Inflammatory macrophage (primary cell): Measurements from ENCODE around the gene F8A2.
"Not testable (repeated sequence)": the region's sequence is repeated elsewhere in the genome, so short reads cannot be mapped to it uniquely, and the experiment has no call there.

Experiments used
- DNase-seq, 2 donors: peaks; one replicate each; pipeline ENCODE4 v3.0.0-alpha.2; 2020 to 2022

F8A2 gene

GRCh38 chrX:155381843-155382528 lies at the start of gene F8A2:
TSS of gene F8A2 (plus strand) at chrX:155382095. CDS start at chrX:155382115, 20 bp downstream.
- not testable (repeated sequence) for DNase-seq

DNA sequence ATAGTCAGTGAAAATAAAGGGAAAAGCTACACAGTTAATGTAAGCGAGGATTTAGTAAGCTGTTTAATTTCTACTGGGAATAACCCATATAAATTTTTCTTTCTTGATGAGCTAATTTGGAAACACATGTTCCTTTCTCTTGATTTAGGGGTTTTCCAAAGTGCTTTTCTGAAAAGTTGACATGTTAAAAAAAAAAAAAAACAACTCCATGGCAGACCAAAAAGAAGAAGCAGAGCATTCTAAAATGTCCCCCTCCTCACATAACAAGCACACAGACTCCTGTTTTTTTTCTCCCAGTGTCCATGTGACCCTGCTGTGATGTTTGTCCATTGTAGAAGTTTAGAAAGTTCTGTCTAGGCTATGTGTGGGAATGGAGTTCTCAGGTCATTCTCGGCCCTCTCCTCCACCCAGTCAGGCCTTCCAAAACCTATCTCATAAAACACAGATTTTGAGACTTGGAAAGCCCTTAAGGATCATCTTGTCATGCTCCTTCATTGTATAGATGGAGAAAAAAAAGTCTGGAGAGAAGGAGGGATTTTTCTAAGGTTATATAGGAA lies 48.3 kb upstream of the F8A2 start:
- no peak for DNase-seq

GRCh38 chrX:155334486-155335336 lies 47.2 kb upstream of the F8A2 start, which contains the start of gene CLIC2:
TSS of gene CLIC2 (minus strand) at chrX:155334614. CDS start at chrX:155334427, 187 bp downstream.
- peak; percentile 15 to 57 for DNase-seq

- DNase-seq, result not testable (repeated sequence)
Measured at GRCh38 chrX:155335337-155335712, 46.6 kb upstream of the F8A2 start.

DNA sequence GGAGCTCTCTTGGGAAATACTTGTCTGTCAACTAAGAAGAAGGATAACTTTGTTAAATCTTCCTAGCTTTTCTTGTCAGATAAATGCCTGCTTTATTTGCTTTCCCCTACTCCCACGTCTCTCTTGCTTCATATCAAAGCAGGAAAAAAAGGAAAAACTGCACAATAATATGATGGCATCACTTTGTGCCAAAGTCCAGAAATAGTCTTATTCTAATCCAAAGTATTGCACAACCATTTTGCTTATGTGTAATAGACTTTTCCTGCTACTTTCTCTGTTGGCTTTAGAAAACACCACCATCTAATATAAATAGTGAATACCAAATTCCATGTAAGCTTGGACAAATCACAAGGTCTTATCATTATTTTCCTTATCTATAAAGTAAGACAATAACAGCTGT lies 36.2 kb upstream of the F8A2 start:
- not testable (repeated sequence) for DNase-seq

DNA sequence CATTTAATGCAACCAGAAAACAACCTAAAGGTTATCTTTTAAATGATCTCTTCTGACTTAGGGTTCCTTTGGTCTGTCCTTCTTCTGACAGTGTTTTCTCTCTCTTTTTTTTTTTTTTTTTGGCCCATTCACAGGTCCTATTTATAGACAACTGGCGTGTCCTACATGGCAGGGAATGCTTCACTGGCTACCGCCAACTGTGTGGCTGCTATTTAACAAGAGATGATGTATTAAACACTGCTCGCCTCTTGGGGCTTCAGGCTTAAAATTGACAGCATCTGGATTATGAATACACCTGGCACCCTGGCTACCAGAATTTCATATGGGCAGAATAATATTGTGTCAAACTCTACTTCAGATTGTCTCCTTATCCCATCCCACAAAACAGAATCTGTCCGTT lies 32.4 kb upstream of the F8A2 start:
- DNase-seq, result not testable (repeated sequence)

GRCh38 chrX:155363712-155364111 lies 18.2 kb upstream of the F8A2 start:
- DNase-seq, result not testable (repeated sequence)

- not testable (repeated sequence) for DNase-seq
Measured at GRCh38 chrX:155373777-155374458, 8.0 kb upstream of the F8A2 start.

DNA sequence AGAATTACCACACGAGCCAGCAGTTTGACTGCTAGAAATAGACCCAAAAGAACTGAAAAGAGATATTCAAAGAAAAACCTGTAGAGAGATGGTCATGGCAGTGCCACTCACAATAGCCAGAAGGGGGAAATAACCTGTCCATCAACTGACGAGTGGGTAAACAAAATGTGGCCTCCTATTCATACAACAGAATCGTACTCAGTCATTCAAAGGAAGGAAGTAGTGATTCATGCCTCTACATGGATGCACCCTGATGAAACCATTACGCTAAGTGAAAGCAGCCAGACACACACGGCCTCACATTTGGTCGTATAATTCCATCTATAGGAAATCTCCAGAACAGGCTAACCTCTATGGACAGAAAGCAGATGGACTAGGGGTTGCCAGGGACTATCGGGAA lies 2.1 kb upstream of the F8A2 start:
- not testable (repeated sequence) for DNase-seq

DNA sequence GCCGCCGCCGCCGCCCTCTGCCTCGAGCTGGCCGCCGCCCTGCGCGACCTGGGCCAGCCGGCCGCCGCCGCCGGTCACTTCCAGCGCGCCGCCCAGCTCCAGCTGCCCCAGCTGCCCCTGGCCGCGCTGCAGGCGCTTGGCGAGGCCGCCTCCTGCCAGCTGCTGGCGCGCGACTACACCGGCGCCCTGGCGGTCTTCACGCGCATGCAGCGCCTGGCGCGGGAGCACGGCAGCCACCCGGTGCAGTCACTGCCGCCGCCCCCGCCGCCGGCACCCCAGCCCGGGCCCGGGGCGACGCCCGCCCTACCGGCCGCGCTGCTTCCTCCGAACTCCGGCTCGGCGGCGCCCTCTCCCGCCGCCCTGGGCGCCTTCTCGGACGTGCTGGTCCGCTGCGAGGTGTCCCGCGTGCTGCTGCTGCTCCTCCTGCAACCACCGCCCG lies 653 bp downstream of the F8A2 start:
- not testable (repeated sequence) for DNase-seq

DNA sequence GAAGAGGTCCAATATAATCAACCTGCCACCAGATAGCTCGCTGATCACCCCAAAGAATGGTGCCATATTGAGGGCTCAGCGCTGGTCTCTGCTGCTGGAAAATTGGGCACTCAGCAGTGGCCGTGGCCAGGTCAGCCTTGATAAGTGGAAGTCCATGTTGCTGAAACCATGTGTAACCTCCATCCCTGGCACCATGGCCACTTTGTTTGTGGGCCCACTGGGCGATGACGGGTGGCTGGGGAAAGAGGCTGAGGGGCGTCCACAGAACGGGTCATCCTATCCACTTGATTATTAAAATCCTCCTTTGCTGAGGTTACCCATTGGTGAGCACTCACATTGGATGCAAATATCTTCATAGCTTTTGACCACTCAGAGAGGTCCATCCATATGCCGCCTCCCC lies 7.7 kb downstream of the F8A2 start:
- no peak for DNase-seq

- not testable (repeated sequence) for DNase-seq
Measured at GRCh38 chrX:155394747-155395276, 12.9 kb downstream of the F8A2 start.

DNA sequence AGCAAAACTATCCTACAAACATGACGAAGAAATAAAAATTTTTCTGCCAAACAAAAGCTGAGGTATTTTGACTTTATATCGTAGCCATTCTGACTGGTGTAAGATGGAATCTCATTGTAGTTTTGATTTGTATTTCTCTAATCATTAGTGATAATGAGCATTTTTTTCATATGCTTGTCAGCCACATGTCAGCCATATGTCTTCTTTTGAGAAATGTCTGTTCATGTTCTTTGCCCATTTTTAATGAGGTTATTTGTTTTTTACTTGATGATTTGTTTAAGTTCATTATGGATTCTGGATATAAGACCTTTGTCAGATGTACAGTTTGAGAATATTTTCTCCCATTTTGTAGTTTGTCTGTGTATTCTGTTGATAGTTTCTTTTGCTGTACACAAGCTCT lies 24.5 kb downstream of the F8A2 start:
- no peak for DNase-seq

DNA sequence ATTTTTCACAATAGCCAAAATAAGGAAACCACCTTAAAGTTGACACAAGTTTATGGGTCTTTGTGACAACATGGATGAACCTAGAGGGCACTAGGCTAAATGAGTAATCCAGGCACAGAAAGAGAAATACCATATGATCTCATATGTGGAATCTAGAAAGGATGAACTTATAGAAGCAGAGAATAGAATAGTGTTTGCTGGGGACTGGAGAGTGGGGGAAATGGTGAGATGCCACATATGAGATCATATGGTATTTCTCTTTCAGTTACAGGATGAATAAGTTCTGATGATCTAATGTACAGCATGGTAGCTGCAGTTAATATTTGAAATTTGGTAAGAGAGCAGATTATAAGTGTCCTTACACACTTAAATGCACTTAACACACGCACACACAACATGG lies 35.9 kb downstream of the F8A2 start:
- DNase-seq, result no peak
